ENCODE results near the gene RAD23A.

RAD23A gene

DNA sequence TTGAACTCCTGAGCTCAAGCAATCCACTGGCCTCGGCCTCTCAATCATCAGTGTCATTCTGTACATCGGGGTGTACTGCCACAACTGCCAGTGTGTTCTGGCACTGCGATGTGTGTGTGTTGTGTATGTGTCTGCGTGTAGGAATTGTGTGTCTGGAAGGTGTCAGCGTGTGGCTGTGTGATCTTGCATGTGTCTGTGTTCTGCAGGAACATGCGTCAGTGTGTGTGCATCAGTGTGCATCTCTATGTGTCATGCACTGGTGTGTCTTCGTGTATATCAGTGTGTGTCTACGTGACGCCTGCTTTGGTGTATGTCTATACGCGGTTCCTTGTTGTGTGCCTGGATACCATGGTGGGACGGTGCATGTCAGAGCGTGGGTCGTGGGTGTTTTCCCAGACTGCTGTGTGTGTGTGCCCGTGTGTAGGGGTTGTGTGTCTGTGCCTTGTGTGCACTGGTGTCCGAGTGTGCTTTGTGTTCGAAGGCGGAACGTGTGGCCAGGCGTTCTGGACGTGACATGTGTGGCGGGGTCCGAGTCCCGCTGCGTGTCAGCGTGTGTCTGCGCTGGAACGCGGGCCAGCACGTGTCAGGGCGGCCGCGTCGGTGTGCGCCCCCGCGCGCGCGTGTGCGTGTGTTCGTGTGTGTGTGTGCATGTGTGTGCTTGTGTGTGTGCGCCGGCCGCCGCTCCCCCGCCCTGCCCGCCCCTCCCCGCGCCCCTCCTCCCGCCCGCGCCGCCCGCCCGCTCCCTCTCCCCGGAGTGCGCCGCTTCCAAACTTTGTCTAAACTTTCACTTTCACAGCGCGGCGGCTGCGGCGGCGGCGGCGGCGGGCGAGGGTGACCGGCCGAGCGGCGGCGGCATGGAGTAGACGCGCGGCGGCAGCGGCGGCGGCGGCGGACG is 49.3 kb downstream of the RAD23A start, which contains the start of gene NFIX:
Gene NFIX, plus strand, starts transcription at position 775 of the 895 bp plus-strand sequence. CDS start 363 bp downstream, outside the sequence.
- Histone ChIP-seq H3K27me3 (ENCODE audit: control insufficient read depth, insufficient read depth, low read length) (no peaks in the 10 kb centered on the region), H3K27ac (no peak within 1 kb of the TSS), H3K79me2 (peaks cover 3% of the 10 kb centered on the region), H3K4me2 (ENCODE audit: low read length) (peak within 1 kb of the TSS; percentile 82), H3K4me1 (peaks cover 5% of the 10 kb centered on the region), H3K9me3 (ENCODE audit: control insufficient read depth, low read length) (no peaks in the 10 kb centered on the region), H3K4me3 (ENCODE audit: low read depth, low read length) (peak within 1 kb of the TSS; percentile 72), H3K36me3 (ENCODE audit: control insufficient read depth, insufficient read depth, low read length) (no peaks in the 10 kb centered on the region), H2AFZ (peak within 1 kb of the TSS; percentile 89), H3K9ac (no peak within 1 kb of the TSS)
- TF ChIP-seq, protein P1, sequence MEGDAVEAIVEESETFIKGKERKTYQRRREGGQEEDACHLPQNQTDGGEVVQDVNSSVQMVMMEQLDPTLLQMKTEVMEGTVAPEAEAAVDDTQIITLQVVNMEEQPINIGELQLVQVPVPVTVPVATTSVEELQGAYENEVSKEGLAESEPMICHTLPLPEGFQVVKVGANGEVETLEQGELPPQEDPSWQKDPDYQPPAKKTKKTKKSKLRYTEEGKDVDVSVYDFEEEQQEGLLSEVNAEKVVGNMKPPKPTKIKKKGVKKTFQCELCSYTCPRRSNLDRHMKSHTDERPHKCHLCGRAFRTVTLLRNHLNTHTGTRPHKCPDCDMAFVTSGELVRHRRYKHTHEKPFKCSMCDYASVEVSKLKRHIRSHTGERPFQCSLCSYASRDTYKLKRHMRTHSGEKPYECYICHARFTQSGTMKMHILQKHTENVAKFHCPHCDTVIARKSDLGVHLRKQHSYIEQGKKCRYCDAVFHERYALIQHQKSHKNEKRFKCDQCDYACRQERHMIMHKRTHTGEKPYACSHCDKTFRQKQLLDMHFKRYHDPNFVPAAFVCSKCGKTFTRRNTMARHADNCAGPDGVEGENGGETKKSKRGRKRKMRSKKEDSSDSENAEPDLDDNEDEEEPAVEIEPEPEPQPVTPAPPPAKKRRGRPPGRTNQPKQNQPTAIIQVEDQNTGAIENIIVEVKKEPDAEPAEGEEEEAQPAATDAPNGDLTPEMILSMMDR (IDR thresholded peaks at IDR 0.05): no peak

DNA sequence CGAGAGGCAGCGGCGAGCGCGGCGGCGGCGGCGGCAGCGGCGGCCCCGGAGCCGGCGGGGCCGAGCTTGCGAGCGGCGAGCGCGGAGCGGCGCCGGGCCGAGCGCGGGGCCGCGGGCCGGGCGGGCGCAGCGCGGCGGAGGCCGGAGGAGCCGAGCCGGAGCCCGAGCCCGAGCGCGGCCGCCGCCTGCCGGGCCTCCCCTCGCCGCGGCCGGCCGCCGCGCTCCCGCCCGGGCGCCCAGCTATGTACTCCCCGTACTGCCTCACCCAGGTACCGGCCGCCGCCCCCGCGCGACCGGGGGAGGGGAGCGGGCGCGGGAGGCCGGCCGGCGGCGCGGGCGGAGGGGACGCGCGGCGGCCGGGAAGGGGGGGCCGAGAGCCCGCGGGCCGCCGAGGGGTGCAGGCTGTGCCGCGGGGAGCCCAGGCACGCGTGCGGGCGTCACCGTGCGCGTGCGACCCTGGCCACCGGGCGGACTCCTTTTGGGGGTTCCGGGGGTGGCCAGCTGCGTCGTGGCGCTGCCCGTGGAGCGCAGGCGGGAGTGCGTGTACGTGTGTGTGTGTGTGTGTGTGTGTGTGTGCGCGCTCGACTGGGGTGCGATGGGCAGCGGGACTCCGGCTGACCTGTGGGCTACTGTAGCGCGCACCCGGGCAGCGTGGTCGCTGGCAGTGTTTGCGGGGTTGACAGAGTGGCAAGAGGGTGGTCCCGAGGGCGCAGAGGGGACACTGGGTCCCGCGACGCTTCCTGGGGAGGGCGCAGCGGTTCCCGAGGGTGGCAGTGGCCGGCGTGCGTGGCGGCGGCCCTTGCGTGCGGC is 50.1 kb downstream of the RAD23A start:
- peak overlapping the region; percentile 72 for H3K4me3 ChIP-seq (ENCODE audit: low read depth, low read length)
- no peaks in the 10 kb centered on the region for H3K36me3 ChIP-seq (ENCODE audit: control insufficient read depth, insufficient read depth, low read length)
- H3K27me3 ChIP-seq (ENCODE audit: control insufficient read depth, insufficient read depth, low read length): no peaks in the 10 kb centered on the region
- H3K79me2 ChIP-seq: peaks cover 5% of the 10 kb centered on the region
- H3K4me2 ChIP-seq (ENCODE audit: low read length): peak overlapping the region; percentile 77
- TF ChIP-seq, protein P1 (IDR thresholded peaks at IDR 0.05): no peak
- H3K4me1 ChIP-seq: peaks cover 5% of the 10 kb centered on the region
- no peaks in the 10 kb centered on the region for H3K9me3 ChIP-seq (ENCODE audit: control insufficient read depth, low read length)
- H3K9ac ChIP-seq: no peak overlapping the region
- H2AFZ ChIP-seq: peak overlapping the region; percentile 89
- H3K27ac ChIP-seq: no peak overlapping the region

DNA sequence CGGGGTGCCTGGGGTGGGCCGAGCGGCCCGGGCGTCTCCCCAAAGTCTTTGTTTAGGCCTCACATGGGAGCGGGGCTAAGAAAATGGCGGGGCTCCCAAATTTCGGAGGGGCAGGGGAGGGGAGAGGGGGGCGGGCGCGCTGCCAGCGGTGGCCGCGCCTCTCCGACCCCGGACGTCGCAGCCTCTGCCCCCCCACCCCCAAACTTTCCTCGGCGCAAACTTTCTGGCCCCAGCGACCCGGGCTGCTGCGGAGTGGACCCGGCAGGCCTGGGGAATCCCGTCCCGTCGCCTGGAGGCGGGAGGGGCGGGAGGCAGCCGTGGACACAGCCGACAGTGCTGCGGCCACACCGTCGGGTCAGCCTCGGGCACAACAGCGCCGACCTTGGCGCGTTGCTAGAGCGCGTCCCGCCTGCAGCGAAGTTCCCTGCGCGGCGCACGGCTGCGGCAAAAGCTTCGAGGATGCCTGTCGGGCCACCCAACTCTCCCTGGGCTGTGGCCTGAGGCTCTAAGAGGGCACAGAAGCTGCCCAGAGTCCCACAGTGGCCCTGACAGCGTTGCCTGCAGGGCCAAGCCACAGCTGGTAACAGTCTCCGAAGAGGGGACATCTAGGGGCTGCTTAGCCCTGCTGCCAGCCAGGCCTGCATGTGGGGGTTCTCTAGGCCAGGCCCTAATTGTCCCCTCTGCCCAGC is 50.9 kb downstream of the RAD23A start:
- Histone ChIP-seq H3K27me3 (ENCODE audit: control insufficient read depth, insufficient read depth, low read length) (no peaks in the 10 kb centered on the region), H3K9ac (no peak overlapping the region), H3K4me1 (peaks cover 5% of the 10 kb centered on the region), H3K79me2 (peaks cover 5% of the 10 kb centered on the region), H3K4me3 (ENCODE audit: low read depth, low read length) (peak overlapping the region; percentile 72), H3K36me3 (ENCODE audit: control insufficient read depth, insufficient read depth, low read length) (no peaks in the 10 kb centered on the region), H3K9me3 (ENCODE audit: control insufficient read depth, low read length) (no peaks in the 10 kb centered on the region), H3K27ac (no peak overlapping the region), H2AFZ (peak overlapping the region; percentile 89), H3K4me2 (ENCODE audit: low read length) (peak overlapping the region; percentile 77)
- TF ChIP-seq, protein P1 (IDR thresholded peaks at IDR 0.05): no peak

DNA sequence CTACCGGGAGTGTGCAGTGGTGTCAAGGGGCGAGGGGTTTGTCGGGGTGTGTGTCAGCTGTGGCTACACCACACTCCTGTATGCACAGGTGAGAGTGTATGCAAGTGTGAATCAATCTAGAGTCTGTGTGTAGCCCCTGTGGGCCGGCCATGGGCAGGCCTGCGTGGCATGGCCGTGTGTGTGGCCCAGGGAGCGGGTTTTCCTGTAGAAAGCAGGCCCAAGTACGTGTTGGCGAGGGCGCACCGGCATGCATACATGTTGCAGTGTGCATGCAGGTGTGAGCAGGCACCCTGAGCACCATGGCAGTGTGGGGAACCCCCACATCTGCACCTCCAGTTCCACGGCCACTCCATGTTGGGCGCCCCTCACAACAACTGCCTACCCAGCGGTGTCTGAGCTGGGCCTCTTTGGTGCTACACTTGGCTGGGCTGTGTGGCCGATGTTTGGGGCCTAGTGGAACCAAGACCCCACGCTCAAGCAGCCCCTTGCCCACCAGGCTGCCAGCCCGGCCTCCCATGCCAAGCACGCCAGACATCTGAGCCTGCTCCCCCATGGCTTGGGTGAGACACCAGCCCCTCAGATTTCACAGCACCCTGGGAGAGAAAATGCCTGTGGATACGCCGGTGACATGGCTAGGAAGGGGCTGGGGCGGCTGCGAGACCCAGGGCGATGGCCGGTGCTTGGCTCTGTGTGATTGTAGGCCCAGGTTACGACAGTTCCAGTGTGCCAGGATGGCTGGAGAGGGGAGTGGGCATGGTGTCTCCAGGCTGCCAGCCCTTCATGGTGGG is 51.7 kb downstream of the RAD23A start:
- Histone ChIP-seq H3K27me3 (ENCODE audit: control insufficient read depth, insufficient read depth, low read length) (no peaks in the 10 kb centered on the region), H3K4me2 (ENCODE audit: low read length) (peak overlapping the region; percentile 77), H3K9ac (no peak overlapping the region), H3K4me1 (peaks cover 5% of the 10 kb centered on the region), H3K27ac (no peak overlapping the region), H3K79me2 (peaks cover 5% of the 10 kb centered on the region), H2AFZ (no peak overlapping the region), H3K9me3 (ENCODE audit: control insufficient read depth, low read length) (no peaks in the 10 kb centered on the region), H3K4me3 (ENCODE audit: low read depth, low read length) (peak overlapping the region; percentile 72), H3K36me3 (ENCODE audit: control insufficient read depth, insufficient read depth, low read length) (no peaks in the 10 kb centered on the region)
- TF ChIP-seq, protein P1 (IDR thresholded peaks at IDR 0.05): no peak
